Panc1 (cell line): ENCODE data around the gene SLC25A6. TPM values are rescaled to one million over a fixed set of nuclear protein-coding genes. Genes with fewer than 3 reads are reported as not detected.

Experiments
- ATAC-seq: fragments of 200-7000 bp; cut with Tn5 transposase; 2 replicates; pipeline ENCODE4 v1.9.1; 2020; ENCODE audit warnings: mild to moderate bottlenecking, moderate library complexity
- BruUV-seq: library from RNA; stranded (reverse); fragments of 400-500 nt; replicated peaks from 2 replicates; lab custom pipeline; 2021; lab: Mats Ljungman, UMichigan
- CTCF ChIA-PET: fragments of 300-600 bp; sonication (Branson Sonifier 250); formaldehyde crosslinking; loops from one replicate; lab custom pipeline; 2022; ENCODE audit warnings: antibody characterized with exemption; lab: Charles Lee
- POLR2A ChIA-PET: fragments of 300-600 bp; sonication (Branson Sonifier 250); formaldehyde crosslinking; loops from one replicate; lab custom pipeline; 2022; ENCODE audit warnings: antibody characterized with exemption; lab: Charles Lee
- DNase-seq: peaks from one replicate; pipeline ENCODE4 v3.0.0-alpha.2; 2010; ENCODE audit warnings: low read depth, low spot score
- H3K27ac ChIP-seq: 2 replicates; pipeline ENCODE4 v1.5.1; 2011; ENCODE audit warnings: mild to moderate bottlenecking, low read length, inconsistent platforms
- H3K27me3 ChIP-seq: fragments of 200-500 bp; sonication (Bioruptor generic); 2 replicates; pipeline ENCODE4 v1.6.0; 2014; ENCODE audit warnings: low read length, inconsistent platforms; ENCODE audit not compliant: control insufficient read depth, insufficient read depth
- H3K36me3 ChIP-seq: fragments of 200-500 bp; sonication (Bioruptor generic); 2 replicates; pipeline ENCODE4 v1.5.1; 2014; ENCODE audit warnings: inconsistent platforms, mild to moderate bottlenecking, low read length, moderate library complexity; ENCODE audit not compliant: control insufficient read depth, insufficient read depth
- H3K4me1 ChIP-seq: 2 replicates; pipeline ENCODE4 v1.5.1; 2011; ENCODE audit warnings: inconsistent platforms, mild to moderate bottlenecking, low read length, moderate library complexity; ENCODE audit not compliant: control insufficient read depth, insufficient read depth
- H3K4me3 ChIP-seq, 2 experiments: 2 replicates each; pipeline ENCODE4 v1.5.1; 2011 to 2012; ENCODE audit warnings: low read depth in 2 of 2, low read length in 2 of 2, mild to moderate bottlenecking in 2 of 2, inconsistent platforms in 1 of 2, moderate library complexity in 1 of 2
- H3K9me3 ChIP-seq: fragments of 200-500 bp; sonication (Bioruptor generic); 2 replicates; pipeline ENCODE4 v1.5.1; 2014; ENCODE audit warnings: low read depth, mild to moderate bottlenecking, inconsistent platforms, low read length, moderate library complexity; ENCODE audit not compliant: control insufficient read depth, insufficient read depth
- POLR2AphosphoS5 ChIP-seq: IDR thresholded peaks from 2 replicates; pipeline ENCODE4 v1.6.1; 2012; ENCODE audit warnings: mild to moderate bottlenecking, low read depth, low read length, moderate library complexity
- REST ChIP-seq, 2 experiments: IDR thresholded peaks; 2 replicates each; pipeline ENCODE4 v1.6.1; 2011 to 2012; ENCODE audit warnings: low read depth in 2 of 2, control low read depth in 1 of 2, low read length in 1 of 2, mild to moderate bottlenecking in 1 of 2, moderate library complexity in 1 of 2; ENCODE audit not compliant: insufficient read depth in 1 of 2
- SIN3A ChIP-seq: IDR thresholded peaks from 2 replicates; pipeline ENCODE4 v1.6.1; 2012; ENCODE audit warnings: low read depth, mild to moderate bottlenecking, low read length, moderate library complexity, borderline replicate concordance; ENCODE audit not compliant: insufficient read depth
- TCF7L2 ChIP-seq: IDR thresholded peaks from 2 replicates; pipeline ENCODE4 v1.6.1; 2011; ENCODE audit warnings: mild to moderate bottlenecking, low read depth, low read length, inconsistent platforms
- in situ Hi-C: cut with HindIII; loops from 2 replicates; pipeline ENCODE4 v1.10.0; 2016; ENCODE audit warnings: low sequenced_read_pairs, low pct_unique_long_range_greater_than_20kb
- intact Hi-C: fragments of 100-400 bp; cut with micrococcal nuclease; formaldehyde crosslinking; loops from one replicate; pipeline ENCODE4 v1.10.0; 2022; ENCODE audit not compliant: unreplicated experiment
- total RNA-seq: library from RNA; stranded (reverse); gene quantifications from one replicate; pipeline ENCODE4 v1.2.1, GENCODE V29; 2021; ENCODE audit not compliant: unreplicated experiment
- TF ChIP-seq, protein P1 (sequence below): fragments of 450-650 bp; IDR thresholded peaks from 2 replicates; pipeline ENCODE4 v1.5.1; 2017; ENCODE audit warnings: mild to moderate bottlenecking

The SLC25A6 gene
- total RNA-seq, 1 experiment from 2014 or later, result 125 TPM

- no peaks in the 10 kb centered on the region for H3K36me3 ChIP-seq
- no peak for ATAC-seq
- no peak for DNase-seq
- no peaks in the 10 kb centered on the region for H3K4me1 ChIP-seq
- ChIA-PET POLR2A (no interaction called here), CTCF (no interaction called here)
- in situ Hi-C loops, result no loop called here
- H3K27me3 ChIP-seq, result no peaks in the 10 kb centered on the region
- no TSS peak for BruUV-seq
- no peaks in the 10 kb centered on the region for H3K9me3 ChIP-seq
- intact Hi-C loops, result no loop called here
- H3K27ac ChIP-seq, result no peak overlapping the region
- TF ChIP-seq TCF7L2, result no peak
- TF ChIP-seq, protein P1, sequence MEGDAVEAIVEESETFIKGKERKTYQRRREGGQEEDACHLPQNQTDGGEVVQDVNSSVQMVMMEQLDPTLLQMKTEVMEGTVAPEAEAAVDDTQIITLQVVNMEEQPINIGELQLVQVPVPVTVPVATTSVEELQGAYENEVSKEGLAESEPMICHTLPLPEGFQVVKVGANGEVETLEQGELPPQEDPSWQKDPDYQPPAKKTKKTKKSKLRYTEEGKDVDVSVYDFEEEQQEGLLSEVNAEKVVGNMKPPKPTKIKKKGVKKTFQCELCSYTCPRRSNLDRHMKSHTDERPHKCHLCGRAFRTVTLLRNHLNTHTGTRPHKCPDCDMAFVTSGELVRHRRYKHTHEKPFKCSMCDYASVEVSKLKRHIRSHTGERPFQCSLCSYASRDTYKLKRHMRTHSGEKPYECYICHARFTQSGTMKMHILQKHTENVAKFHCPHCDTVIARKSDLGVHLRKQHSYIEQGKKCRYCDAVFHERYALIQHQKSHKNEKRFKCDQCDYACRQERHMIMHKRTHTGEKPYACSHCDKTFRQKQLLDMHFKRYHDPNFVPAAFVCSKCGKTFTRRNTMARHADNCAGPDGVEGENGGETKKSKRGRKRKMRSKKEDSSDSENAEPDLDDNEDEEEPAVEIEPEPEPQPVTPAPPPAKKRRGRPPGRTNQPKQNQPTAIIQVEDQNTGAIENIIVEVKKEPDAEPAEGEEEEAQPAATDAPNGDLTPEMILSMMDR, result no peak
- no peak for TF ChIP-seq POLR2AphosphoS5
- TF ChIP-seq REST (IDR thresholded peaks at IDR 0.05; ENCODE audit: insufficient read depth in 1 of 2, low read depth in 2 of 2, low read length in 1 of 2), result no peak
- TF ChIP-seq SIN3A, result no peak
- no peak overlapping the region for H3K4me3 ChIP-seq
Observed at GRCh38 chrX:1358793-1359476, 33.0 kb downstream of the SLC25A6 start.

DNA sequence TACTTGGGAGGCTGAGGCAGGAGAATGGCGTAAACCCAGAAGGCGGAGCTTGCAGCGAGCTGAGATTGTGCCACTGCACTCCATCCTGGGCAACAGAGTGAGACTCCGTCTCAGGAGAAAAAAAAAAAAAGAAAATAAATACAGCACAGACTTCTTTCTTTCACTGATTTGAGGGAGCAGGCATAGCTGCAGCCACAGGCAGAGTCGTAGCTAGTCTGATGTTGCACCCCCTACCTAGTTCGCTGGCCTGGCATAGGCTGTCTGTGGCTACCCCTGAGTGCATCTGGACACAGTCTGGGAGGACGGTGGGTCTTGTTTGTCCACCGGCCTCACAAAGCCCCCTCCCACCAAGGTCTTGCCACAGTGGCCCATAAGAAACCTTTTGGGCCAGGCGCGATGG lies 33.9 kb downstream of the SLC25A6 start:
- no peaks in the 10 kb centered on the region for H3K36me3 ChIP-seq
- no peak overlapping the region for H3K27ac ChIP-seq
- ChIA-PET CTCF (no interaction called here), POLR2A (no interaction called here)
- H3K9me3 ChIP-seq, result no peaks in the 10 kb centered on the region
- BruUV-seq, result no TSS peak
- ATAC-seq (no peak), DNase-seq (no peak)
- no peaks in the 10 kb centered on the region for H3K4me1 ChIP-seq
- H3K4me3 ChIP-seq, result no peak overlapping the region
- H3K27me3 ChIP-seq, result no peaks in the 10 kb centered on the region
- TF ChIP-seq SIN3A (no peak), TCF7L2 (no peak), REST (IDR thresholded peaks at IDR 0.05; ENCODE audit: insufficient read depth in 1 of 2, low read depth in 2 of 2, low read length in 1 of 2) (no peak), POLR2AphosphoS5 (no peak)
- TF ChIP-seq, protein P1, result no peak
- in situ Hi-C loops, result no loop called here
- intact Hi-C loops, result no loop called here
